Breast epithelium (tissue), 3 donors: ENCODE measurements around the gene HNRNPAB.

Experiments used
- CTCF ChIP-seq, 3 donors: fragments of 450-650 bp; IDR thresholded peaks; one replicate each; pipeline ENCODE4 v1.5.1; 2016 to 2017; ENCODE audit warnings: antibody characterized with exemption in 3 of 3, mild to moderate bottlenecking in 3 of 3, moderate library complexity in 3 of 3
- POLR2A ChIP-seq: fragments of 450-650 bp; IDR thresholded peaks from one replicate; pipeline ENCODE4 v1.6.1; 2016; ENCODE audit warnings: antibody characterized with exemption, mild to moderate bottlenecking, moderate library complexity

- TF ChIP-seq CTCF (IDR thresholded peaks at IDR 0.05) (no peak), POLR2A (no peak)
Measured at GRCh38 chr5:178155065-178155464, 49.3 kb upstream of the HNRNPAB start.
